H1 (cell line): ENCODE measurements around the gene DEGS2. TPM values are rescaled to one million over a fixed set of nuclear protein-coding genes. Genes with fewer than 3 reads are reported as not detected.

Experiments
- CTCF ChIA-PET: fragments of 300-600 bp; sonication (Branson Sonifier 250); formaldehyde crosslinking; loops from one replicate; lab custom pipeline; 2021; ENCODE audit not compliant: partially characterized antibody; lab: Charles Lee
- POLR2A ChIA-PET: fragments of 300-600 bp; sonication (Branson Sonifier 250); formaldehyde crosslinking; loops from one replicate; lab custom pipeline; 2021; ENCODE audit warnings: inconsistent platforms; ENCODE audit not compliant: partially characterized antibody; lab: Charles Lee
- DNase-seq, 2 experiments: peaks; one replicate each; pipeline versions ENCODE4 v3.0.0 to v3.0.0-alpha.2; 2010 to 2022; ENCODE audit warnings: low spot score in 2 of 2, low read depth in 1 of 2, mixed read lengths in 1 of 2
- FAIRE-seq: peaks from 2 replicates; lab custom pipeline; 2011; peaks lifted over from hg19 to GRCh38; lab: Jason Lieb, UNC
- H2AFZ ChIP-seq: 2 replicates; pipeline ENCODE4 v1.8.1; 2012; ENCODE audit warnings: low read length, inconsistent platforms
- H2AK5ac ChIP-seq: 2 replicates; pipeline ENCODE4 v1.6.1; 2013; ENCODE audit warnings: low read depth, low read length
- H2BK120ac ChIP-seq: replicated peaks from 2 replicates; pipeline ENCODE3; 2013; ENCODE audit warnings: low read depth, low read length, inconsistent platforms
- H2BK12ac ChIP-seq: 2 replicates; pipeline ENCODE4 v1.6.1; 2013; ENCODE audit warnings: low read depth, low read length
- H2BK15ac ChIP-seq: 2 replicates; pipeline ENCODE4 v1.6.1; 2013; ENCODE audit warnings: low read length
- H2BK20ac ChIP-seq: 2 replicates; pipeline ENCODE4 v1.6.1; 2013; ENCODE audit warnings: low read length
- H2BK5ac ChIP-seq: 2 replicates; pipeline ENCODE4 v1.6.1; 2013; ENCODE audit warnings: low read depth, low read length
- H3K14ac ChIP-seq: 2 replicates; pipeline ENCODE4 v1.6.1; 2013; ENCODE audit warnings: inconsistent platforms; ENCODE audit not compliant: insufficient read length
- H3K18ac ChIP-seq: 2 replicates; pipeline ENCODE4 v1.6.1; 2013; ENCODE audit warnings: low read length; ENCODE audit errors: extremely low read depth
- H3K23ac ChIP-seq: 2 replicates; pipeline ENCODE4 v1.6.1; 2013; ENCODE audit warnings: inconsistent platforms; ENCODE audit not compliant: insufficient read length
- H3K23me2 ChIP-seq: 2 replicates; pipeline ENCODE4 v1.6.1; 2013; ENCODE audit warnings: low read depth, low read length
- H3K27ac ChIP-seq: 2 replicates; pipeline ENCODE4 v1.6.1; 2011; ENCODE audit warnings: low read depth, low read length, inconsistent platforms
- H3K27me3 ChIP-seq, 4 experiments: replicated peaks in 1 of 4; 1 replicate in 1 of 4; 2 replicates in 3 of 4; pipeline versions ENCODE4 v1.6.1 to v1.8.1; 2011 to 2013; ENCODE audit warnings: low read length in 3 of 4, mild to moderate bottlenecking in 3 of 4, inconsistent platforms in 2 of 4, mixed read lengths in 2 of 4, moderate library complexity in 1 of 4; ENCODE audit not compliant: control insufficient read depth in 3 of 4, insufficient read depth in 3 of 4; ENCODE audit errors: extremely low read depth in 1 of 4
- H3K36me3 ChIP-seq, 4 experiments: 2 replicates each; pipeline versions ENCODE4 v1.6.1 to v1.8.1; 2011 to 2013; ENCODE audit warnings: mild to moderate bottlenecking in 4 of 4, low read length in 3 of 4, moderate library complexity in 2 of 4, control low read depth in 1 of 4, inconsistent platforms in 1 of 4; ENCODE audit not compliant: insufficient read depth in 4 of 4, control insufficient read depth in 2 of 4
- H3K4ac ChIP-seq: replicated peaks from 2 replicates; pipeline ENCODE3; 2013; ENCODE audit warnings: low read length, low read depth, mixed read lengths, inconsistent platforms; ENCODE audit not compliant: insufficient read length
- H3K4me1 ChIP-seq, 4 experiments: replicated peaks in 1 of 4; 1 replicate in 1 of 4; 2 replicates in 3 of 4; pipeline versions ENCODE4 v1.6.1 to v1.8.1; 2011 to 2013; ENCODE audit warnings: low read length in 3 of 4, inconsistent platforms in 2 of 4, mixed read lengths in 1 of 4; ENCODE audit not compliant: insufficient read depth in 4 of 4, control insufficient read depth in 3 of 4
- H3K4me2 ChIP-seq, 2 experiments: 2 replicates each; pipeline versions ENCODE4 v1.6.1 to v1.8.1; 2011 to 2013; ENCODE audit warnings: low read depth in 2 of 2, low read length in 2 of 2, control low read depth in 1 of 2, inconsistent platforms in 1 of 2, mild to moderate bottlenecking in 1 of 2; ENCODE audit not compliant: insufficient read depth in 1 of 2
- H3K4me3 ChIP-seq, 4 experiments: fragments of 200-600, 300-600 bp in 1 of 4; sonication (generic), shearing (Covaris generic), sonication (Bioruptor Twin) in 1 of 4; 2 replicates each; pipeline versions ENCODE4 v1.5.1 to v1.8.1; 2011 to 2016; ENCODE audit warnings: low read length in 4 of 4, low read depth in 3 of 4, control low read depth in 2 of 4, inconsistent platforms in 2 of 4, mild to moderate bottlenecking in 2 of 4, mixed read lengths in 1 of 4, moderate library complexity in 1 of 4; ENCODE audit not compliant: insufficient read depth in 2 of 4; ENCODE audit errors: extremely low read depth in 1 of 4
- H3K56ac ChIP-seq: replicated peaks from 2 replicates; pipeline ENCODE3; 2013; ENCODE audit warnings: low read depth, mild to moderate bottlenecking, mixed read lengths, low read length, inconsistent platforms; ENCODE audit not compliant: insufficient read length
- H3K79me1 ChIP-seq: 2 replicates; pipeline ENCODE4 v1.6.1; 2013; ENCODE audit warnings: low read depth, low read length, control low read depth
- H3K79me2 ChIP-seq, 2 experiments: 2 replicates each; pipeline versions ENCODE4 v1.6.1 to v1.8.1; 2012 to 2013; ENCODE audit warnings: low read length in 2 of 2, mild to moderate bottlenecking in 2 of 2, inconsistent platforms in 1 of 2; ENCODE audit not compliant: insufficient read depth in 2 of 2, control insufficient read depth in 1 of 2
- H3K9ac ChIP-seq, 4 experiments: replicated peaks in 1 of 4; 1 replicate in 1 of 4; 2 replicates in 3 of 4; pipeline versions ENCODE4 v1.6.1 to v1.8.1; 2011 to 2013; ENCODE audit warnings: low read depth in 3 of 4, low read length in 3 of 4, control low read depth in 2 of 4, mild to moderate bottlenecking in 2 of 4, moderate library complexity in 2 of 4, inconsistent platforms in 1 of 4; ENCODE audit errors: extremely low read depth in 1 of 4
- H3K9me3 ChIP-seq, 2 experiments: 2 replicates each; pipeline versions ENCODE4 v1.6.1 to v1.8.1; 2012 to 2013; ENCODE audit warnings: mild to moderate bottlenecking in 2 of 2, moderate library complexity in 2 of 2, control low read depth in 1 of 2, inconsistent platforms in 1 of 2, low read depth in 1 of 2, low read length in 1 of 2, mixed read lengths in 1 of 2; ENCODE audit not compliant: insufficient read depth in 2 of 2
- H4K20me1 ChIP-seq, 2 experiments: replicated peaks in 1 of 2; 2 replicates each; pipeline versions ENCODE3 to v1.8.1; 2011 to 2013; ENCODE audit warnings: inconsistent platforms in 2 of 2, low read length in 2 of 2, mild to moderate bottlenecking in 1 of 2; ENCODE audit not compliant: insufficient read depth in 2 of 2, control insufficient read depth in 1 of 2
- H4K5ac ChIP-seq: 2 replicates; pipeline ENCODE4 v1.6.1; 2013; ENCODE audit warnings: low read length, low read depth, mixed read lengths, inconsistent platforms; ENCODE audit not compliant: insufficient read length
- H4K8ac ChIP-seq: 2 replicates; pipeline ENCODE4 v1.8.0; 2013; ENCODE audit warnings: mild to moderate bottlenecking, moderate library complexity, low read length, inconsistent platforms; ENCODE audit not compliant: insufficient read depth; ENCODE audit errors: extremely low read depth
- H4K91ac ChIP-seq: replicated peaks from 2 replicates; pipeline ENCODE3; 2013; ENCODE audit warnings: low read length, mixed read lengths, inconsistent platforms; ENCODE audit not compliant: insufficient read length
- CHD2 ChIP-seq: IDR thresholded peaks from 2 replicates; pipeline ENCODE4 v1.6.1; 2012; ENCODE audit warnings: low read length, improper control_type of control experiment
- EZH2 ChIP-seq: fragments of 200-600 bp; sonication (generic); IDR thresholded peaks from 2 replicates; pipeline ENCODE4 v1.7.1; 2012; ENCODE audit warnings: low read depth, mild to moderate bottlenecking, moderate library complexity, low read length, inconsistent platforms; ENCODE audit not compliant: severe bottlenecking
- KDM4A ChIP-seq: IDR thresholded peaks from one replicate; pipeline ENCODE4 v1.7.1; 2012; ENCODE audit warnings: low read depth, mild to moderate bottlenecking, moderate library complexity, low read length, inconsistent platforms; ENCODE audit not compliant: severe bottlenecking
- KDM5A ChIP-seq: fragments of 200-600 bp; IDR thresholded peaks from 2 replicates; pipeline ENCODE4 v1.7.1; 2012; ENCODE audit warnings: mild to moderate bottlenecking, low read length, inconsistent platforms, mixed read lengths
- NANOG ChIP-seq: IDR thresholded peaks from 2 replicates; pipeline ENCODE4 v1.6.1; 2011; ENCODE audit warnings: low read length, low read depth, mild to moderate bottlenecking, inconsistent platforms; ENCODE audit not compliant: insufficient read depth, poor library complexity, severe bottlenecking
- NRF1 ChIP-seq: IDR thresholded peaks from 2 replicates; pipeline ENCODE4 v1.6.1; 2011; ENCODE audit warnings: mild to moderate bottlenecking, low read depth, low read length, improper control_type of control experiment
- PHF8 ChIP-seq: fragments of 200-600 bp; sonication (generic); conservative IDR thresholded peaks from 2 replicates; pipeline ENCODE4 v1.7.1; 2012; ENCODE audit warnings: low read depth, mild to moderate bottlenecking, inconsistent platforms, low read length, moderate library complexity
- POLR2A ChIP-seq, 2 experiments: IDR thresholded peaks; 1 replicate in 1 of 2; 2 replicates in 1 of 2; pipeline ENCODE4 v1.6.1; 2011; ENCODE audit warnings: low read depth in 2 of 2, low read length in 2 of 2, mild to moderate bottlenecking in 2 of 2; ENCODE audit errors: control extremely low read depth in 1 of 2
- RAD21 ChIP-seq, 2 experiments: IDR thresholded peaks in 1 of 2; conservative IDR thresholded peaks in 1 of 2; 2 replicates each; pipeline ENCODE4 v1.6.1; 2011; ENCODE audit warnings: low read depth in 2 of 2, low read length in 2 of 2, improper control_type of control experiment in 1 of 2, inconsistent platforms in 1 of 2, mild to moderate bottlenecking in 1 of 2, moderate library complexity in 1 of 2
- SP1 ChIP-seq: IDR thresholded peaks from 2 replicates; pipeline ENCODE4 v1.6.1; 2011; ENCODE audit warnings: low read depth, low read length
- SP4 ChIP-seq: IDR thresholded peaks from 2 replicates; pipeline ENCODE4 v1.6.1; 2012; ENCODE audit warnings: low read length, inconsistent platforms
- ZNF274 ChIP-seq: IDR thresholded peaks from 2 replicates; pipeline ENCODE4 v1.7.0; 2012; ENCODE audit warnings: low read length, borderline replicate concordance; ENCODE audit errors: extremely low read depth
- WGBS, 2 experiments: shearing (Covaris generic) in 1 of 2; methylation state at CpG; one replicate each; pipeline versions ENCODE4 v1.1.6 to v1.1.7; 2013 to 2015; ENCODE audit warnings: low lambda C conversion rate in 2 of 2, mixed read lengths in 2 of 2, inconsistent platforms in 1 of 2, low coverage in 1 of 2, missing lambda C conversion rate in 1 of 2; ENCODE audit not compliant: insufficient replicate concordance in 2 of 2, insufficient coverage in 1 of 2, insufficient read length in 1 of 2; ENCODE audit errors: extremely low coverage in 1 of 2, missing lambda C conversion rate in 1 of 2; 5-methylcytosine and 5-hydroxymethylcytosine counted together
- polyA plus RNA-seq, 7 experiments: library from polyadenylated mRNA; depleted of rRNA in 3 of 7; stranded (reverse) in 5 of 7; unstranded in 2 of 7; fragments of >200 nt in 5 of 7; fragments of 200-250 nt in 2 of 7; gene quantifications; 1 replicate in 5 of 7; 2 replicates in 1 of 7; 4 replicates in 1 of 7; pipeline versions ENCODE4 v1.2.1 to v1.2.3, GENCODE V29; 2011 to 2013; ENCODE audit warnings: missing spikeins in 2 of 7, mixed read lengths in 2 of 7
- total RNA-seq: library from RNA; stranded (reverse); fragmentation: NEBNext Ultra II Directional; extraction: Animal tissue kit (Norgen Biotek cat#: 25700); gene quantifications from 2 replicates; pipeline ENCODE4 v1.2.1, GENCODE V29; 2021

DEGS2 gene
- total and polyA plus RNA-seq, 2 of the 8 experiments (the other 6 are each of a cell fraction or from before 2014, with no cell fraction given), result 0.61 to 0.82 TPM

DNA sequence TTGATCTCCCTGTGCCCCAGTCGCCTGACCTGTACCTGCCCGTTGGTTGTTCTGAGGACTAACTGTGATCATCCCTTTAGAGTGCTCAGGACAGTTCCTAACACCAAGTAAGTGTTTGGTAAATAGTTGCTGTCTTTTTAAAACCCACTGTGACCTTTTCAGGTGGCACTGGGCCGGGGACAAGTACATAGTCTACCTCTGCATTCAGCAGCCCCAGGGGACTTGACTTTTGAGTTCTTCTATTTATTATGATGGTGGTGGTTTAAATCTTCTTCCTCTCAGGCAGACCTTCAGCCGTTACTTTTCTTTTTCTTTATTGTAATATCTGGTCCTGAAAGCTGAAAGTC is 55.5 kb downstream of the DEGS2 start:
- DNase-seq (no peak), FAIRE-seq (no peak)
- Histone ChIP-seq H3K79me1 (0 out of 2 replicates have a peak, but pooled peaks cover 2% of the 10 kb centered on the region), H3K14ac (no peak overlapping the region), H3K79me2 (no peaks in the 10 kb centered on the region), H3K4me3 (no peak overlapping the region), H3K23ac (no peak overlapping the region), H4K5ac (no peak overlapping the region), H4K91ac (no peak overlapping the region), H2BK12ac (no peak overlapping the region), H3K56ac (no peak overlapping the region), H3K23me2 (no peaks in the 10 kb centered on the region), H3K27me3 (no peaks in the 10 kb centered on the region), H2AK5ac (no peak overlapping the region; the same call in 1 of the 2 replicates), H4K20me1 (peaks cover 2 to 3% of the 10 kb centered on the region in 2 experiments), H2BK5ac (no peak overlapping the region), H3K9me3 (no peaks in the 10 kb centered on the region), H3K9ac (no peak overlapping the region), H3K4me2 (no peak overlapping the region), H2BK120ac (no peak overlapping the region), H2AFZ (no peak overlapping the region), H2BK20ac (no peak overlapping the region), H2BK15ac (no peak overlapping the region), H3K27ac (no peak overlapping the region), H3K36me3 (no peaks in the 10 kb centered on the region; a peak in 1 of 8 replicates), H4K8ac (no peak overlapping the region), H3K4ac (no peak overlapping the region), H3K4me1 (no peaks in the 10 kb centered on the region), H3K18ac (no peak overlapping the region)
- POLR2A ChIA-PET, result interaction anchor here (1.5 kb wide), 1 partner anchor 133 kb away, joined by 3 read pairs; no protein-coding TSS in a partner anchor
- CTCF ChIA-PET, result interaction anchor here (0.6 to 10.6 kb wide), 9 partner anchors 15 to 177 kb away, joined by 3 to 240 read pairs (median 5); partner anchors contain the start of gene EVL
- WGBS, 2 experiments, result 97% methylated on average over 4 of the region's 4 CpGs; no CpG with 5 or more reads in 1 of the 2 experiments
- no peak for TF ChIP-seq NRF1
- TF ChIP-seq ZNF274, result no peak
- TF ChIP-seq KDM4A, result no peak
- TF ChIP-seq EZH2, result no peak
- TF ChIP-seq NANOG, result no peak
- no peak for TF ChIP-seq CHD2
- no peak for TF ChIP-seq KDM5A
- TF ChIP-seq RAD21 (IDR thresholded peaks at IDR 0.05 in 1 of 2, conservative IDR thresholded peaks at IDR 0.05 in 1 of 2; ENCODE audit: low read depth in 2 of 2, low read length in 2 of 2), result no peak
- no peak for TF ChIP-seq SP4
- TF ChIP-seq SP1, result no peak
- TF ChIP-seq POLR2A (IDR thresholded peaks at IDR 0.05; ENCODE audit: control extremely low read depth in 1 of 2, low read depth in 2 of 2, low read length in 2 of 2), result no peak
- no peak for TF ChIP-seq PHF8
